Endometrial microvascular endothelial cells (primary cell): ENCODE results near the gene COL13A1. TPM values are rescaled to one million over a fixed set of nuclear protein-coding genes. Genes with fewer than 3 reads are reported as not detected.

Experiments
- in situ Hi-C: cut with HindIII; loops from 2 replicates; pipeline ENCODE4 v1.10.0; 2017; ENCODE audit warnings: low sequenced_read_pairs, low pct_unique_long_range_greater_than_20kb; ENCODE audit errors: inconsistent ontology term
- total RNA-seq: library from RNA; depleted of rRNA; stranded (reverse); fragments of >200 nt; gene quantifications from one replicate; pipeline ENCODE4 v1.2.3, GENCODE V29; 2015; ENCODE audit errors: inconsistent ontology term

Gene COL13A1
- total RNA-seq, 1 donor from 2014 or later: 53.8 TPM

- in situ Hi-C loops: no loop called here
Measured at GRCh38 chr10:69965086-69965485, 163.4 kb downstream of the COL13A1 start.

- in situ Hi-C loops: no loop called here
Measured at GRCh38 chr10:69965919-69966662, 164.4 kb downstream of the COL13A1 start.

GRCh38 chr10:69968830-69969229 lies 167.1 kb downstream of the COL13A1 start:
- in situ Hi-C loops: no loop called here

- in situ Hi-C loops: no loop called here
Measured at GRCh38 chr10:69969977-69970376, 168.3 kb downstream of the COL13A1 start.

- in situ Hi-C loops: no loop called here
Measured at GRCh38 chr10:69972981-69973397, 171.3 kb downstream of the COL13A1 start.

- in situ Hi-C loops: no loop called here
Measured at GRCh38 chr10:69973678-69974077, 172.0 kb downstream of the COL13A1 start.

GRCh38 chr10:69974551-69975155 lies 172.9 kb downstream of the COL13A1 start:
- in situ Hi-C loops: no loop called here

GRCh38 chr10:69976795-69977546 lies 175.3 kb downstream of the COL13A1 start:
- in situ Hi-C loops: no loop called here

GRCh38 chr10:69979174-69979573 lies 177.5 kb downstream of the COL13A1 start:
- in situ Hi-C loops: no loop called here

GRCh38 chr10:69980672-69981071 lies 179.0 kb downstream of the COL13A1 start:
- in situ Hi-C loops: no loop called here

GRCh38 chr10:69988094-69988493 lies 186.4 kb downstream of the COL13A1 start:
- in situ Hi-C loops: no loop called here

GRCh38 chr10:69991151-69991550 lies 189.4 kb downstream of the COL13A1 start:
- in situ Hi-C loops: no loop called here

GRCh38 chr10:69994262-69994661 lies 192.6 kb downstream of the COL13A1 start:
- in situ Hi-C loops: no loop called here

- in situ Hi-C loops: no loop called here
Measured at GRCh38 chr10:69996611-69997010, 194.9 kb downstream of the COL13A1 start.

GRCh38 chr10:70000262-70000661 lies 198.6 kb downstream of the COL13A1 start:
- in situ Hi-C loops: no loop called here

GRCh38 chr10:70007116-70007820 lies 205.6 kb downstream of the COL13A1 start:
- in situ Hi-C loops: no loop called here
